Right lobe of liver (tissue), 6 donors: ENCODE measurements around the gene SGPP2. TPM values are rescaled to one million over a fixed set of nuclear protein-coding genes. Genes with fewer than 3 reads are reported as not detected.
"Not testable (repeated sequence)": the region's sequence is repeated elsewhere in the genome, so short reads cannot be mapped to it uniquely, and the experiment has no call there.

Source experiments
- ATAC-seq, 4 donors: fragments of 200-7000 bp; cut with Tn5 transposase; one replicate each; pipeline ENCODE4 v1.9.1; 2020; ENCODE audit warnings: mild to moderate bottlenecking in 4 of 4, moderate library complexity in 4 of 4
- DNase-seq, 3 donors: peaks; one replicate each; pipeline ENCODE4 v3.0.0-alpha.2; 2020
- H3K27ac ChIP-seq, 3 donors: fragments of 200-600 bp; one replicate each; pipeline ENCODE4 v1.8.0; 2022
- H3K27me3 ChIP-seq, 2 donors: fragments of 200-600 bp; one replicate each; pipeline ENCODE4 v1.8.0; 2022
- H3K36me3 ChIP-seq, 4 donors: fragments of 200-600 bp; sonication (generic) in 1 of 4; one replicate each; pipeline versions ENCODE4 v1.5.1 to v1.8.0; 2017 to 2022; ENCODE audit warnings: control low read depth in 1 of 4
- H3K4me1 ChIP-seq, 4 donors: fragments of 200-600 bp; sonication (generic) in 1 of 4; one replicate each; pipeline versions ENCODE4 v1.5.1 to v1.8.0; 2017 to 2022; ENCODE audit warnings: control low read depth in 1 of 4
- H3K4me3 ChIP-seq, 3 donors: fragments of 200-600 bp; one replicate each; pipeline ENCODE4 v1.8.0; 2022
- H3K9me3 ChIP-seq, 4 donors: fragments of 200-600 bp; sonication (generic) in 1 of 4; one replicate each; pipeline versions ENCODE4 v1.5.1 to v1.8.0; 2017 to 2022; ENCODE audit warnings: control low read depth in 1 of 4
- CTCF ChIP-seq, 4 donors: fragments of 200-600 bp in 3 of 4; fragments of 450-650 bp in 1 of 4; IDR thresholded peaks; one replicate each; pipeline versions ENCODE4 v1.5.1 to v1.8.0; 2016 to 2022; ENCODE audit warnings: antibody characterized with exemption in 4 of 4, mild to moderate bottlenecking in 2 of 4
- POLR2A ChIP-seq: fragments of 450-650 bp; IDR thresholded peaks from one replicate; pipeline ENCODE4 v1.6.1; 2017; ENCODE audit warnings: antibody characterized with exemption, mild to moderate bottlenecking
- WGBS: methylation state at CpG from one replicate; pipeline ENCODE4 v1.1.6; 2018; ENCODE audit warnings: low coverage, low lambda C conversion rate; ENCODE audit not compliant: insufficient coverage; ENCODE audit errors: missing lambda C conversion rate; 5-methylcytosine and 5-hydroxymethylcytosine counted together
- intact Hi-C, 2 donors: fragments of 100-400 bp; cut with DNase I; formaldehyde crosslinking; loops; one replicate each; pipeline versions ENCODE4 v1.11.2 to v1.14.1; 2022
- total RNA-seq, 6 experiments: library from RNA; depleted of rRNA in 2 of 6; stranded (reverse); fragments of >200 nt in 2 of 6; fragmentation: NEBNext Ultra II Directional in 3 of 6; extraction: Animal tissue kit (Norgen Biotek cat#: 25700) in 3 of 6; gene quantifications; one replicate each; pipeline versions ENCODE4 v1.1.0 to v1.2.4, GENCODE V29; 2016 to 2023
- donor health status: DM: no; HTN: yes; CAD: no.
- donor health status: DM: no; HTN: no; CAD: no.
- donor health status: DM: no; HTN: no; CAD: no.
- donor health status: DM: no; HTN: yes; CAD: no.
- donor health status: DM: no; HTN: yes; CAD: no.

The SGPP2 gene
- total RNA-seq, 6 experiments from 2014 or later: 0.14 to 0.25 (median 0.18) TPM

GRCh38 chr2:222577341-222577740 is 153.0 kb downstream of the SGPP2 start:
- Histone ChIP-seq H3K27me3 (no peaks in the 10 kb centered on the region), H3K36me3 (no peaks in the 10 kb centered on the region), H3K9me3 (no peaks in the 10 kb centered on the region), H3K4me1 (peaks cover 0 to 16% (median 7%) of the 10 kb centered on the region in 4 donors), H3K4me3 (no peak overlapping the region), H3K27ac (no peak overlapping the region)
- ATAC-seq: no peak
- 71% methylated on average over 3 of the region's 3 CpGs for WGBS
- TF ChIP-seq POLR2A (no peak), CTCF (IDR thresholded peaks at IDR 0.05) (no peak)
- intact Hi-C loops: no loop called here
- DNase-seq: no peak

GRCh38 chr2:222582928-222583327 is 158.6 kb downstream of the SGPP2 start:
- no peak for TF ChIP-seq POLR2A
- peak in 2 of 4 donors; percentile 7 to 10 for TF ChIP-seq CTCF (IDR thresholded peaks at IDR 0.05)
- H3K27ac ChIP-seq: no peak overlapping the region
- no peaks in the 10 kb centered on the region for H3K36me3 ChIP-seq
- DNase-seq (no peak), ATAC-seq (no peak)
- H3K9me3 ChIP-seq: no peaks in the 10 kb centered on the region
- intact Hi-C loops: no loop called here
- no peak overlapping the region for H3K4me3 ChIP-seq
- no peaks in the 10 kb centered on the region for H3K27me3 ChIP-seq
- no peaks in the 10 kb centered on the region for H3K4me1 ChIP-seq

DNA sequence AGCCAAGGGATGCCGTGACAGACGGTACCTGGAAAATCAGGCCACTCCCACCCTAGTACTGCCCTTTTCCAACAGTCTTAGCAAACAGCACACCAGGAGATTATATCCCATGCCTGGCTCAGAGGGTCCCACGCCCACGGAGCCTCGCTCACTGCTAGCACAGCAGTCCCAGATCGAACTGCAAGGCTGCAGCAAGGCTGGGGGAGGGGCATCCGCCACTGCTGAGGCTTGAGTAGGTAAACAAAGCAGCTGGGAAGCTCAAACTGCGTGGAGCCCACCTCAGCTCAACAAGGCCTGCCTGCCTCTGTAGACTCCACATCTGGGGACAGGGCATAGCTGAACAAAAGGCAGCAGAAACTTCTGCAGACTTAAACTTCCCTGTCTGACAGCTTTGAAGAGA is 160.2 kb downstream of the SGPP2 start:
- no CpG with 5 or more reads among the region's 8 CpGs for WGBS
- H3K27ac ChIP-seq, intact Hi-C loops, H3K36me3 ChIP-seq, H3K4me3 ChIP-seq, ATAC-seq, H3K4me1 ChIP-seq, H3K9me3 ChIP-seq, H3K27me3 ChIP-seq, DNase-seq: not testable (repeated sequence)

- Histone ChIP-seq H3K27ac (no peak overlapping the region), H3K4me1 (peaks cover 0 to 8% (median 3%) of the 10 kb centered on the region in 4 donors), H3K9me3 (no peaks in the 10 kb centered on the region), H3K36me3 (no peaks in the 10 kb centered on the region), H3K27me3 (no peaks in the 10 kb centered on the region), H3K4me3 (no peak overlapping the region)
- DNase-seq (no peak), ATAC-seq (no peak)
- intact Hi-C loops: no loop called here
- 90% methylated on average over 1 of the region's 1 CpG for WGBS
- no peak for TF ChIP-seq POLR2A
- TF ChIP-seq CTCF (IDR thresholded peaks at IDR 0.05): no peak
Measured at GRCh38 chr2:222591661-222592060, 167.3 kb downstream of the SGPP2 start.

DNA sequence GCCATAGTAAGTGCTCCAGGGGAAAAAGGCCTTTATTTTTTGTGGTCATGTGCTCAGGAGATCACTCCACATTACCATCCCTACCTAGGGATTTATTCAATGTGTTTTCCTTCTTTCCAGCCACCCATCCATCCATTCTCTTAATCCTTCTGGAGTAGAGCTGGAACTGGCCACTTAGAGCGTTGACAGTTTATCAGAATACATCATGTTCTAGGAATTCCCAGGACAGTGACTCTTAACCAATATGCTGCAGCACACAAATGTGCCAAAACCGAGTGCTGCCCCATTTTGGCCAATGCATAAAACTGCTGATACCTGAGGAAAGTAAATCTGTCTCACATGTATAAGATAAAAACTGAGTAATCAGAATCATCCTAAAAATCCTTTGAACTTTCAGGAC is 167.8 kb downstream of the SGPP2 start:
- no peak for DNase-seq
- TF ChIP-seq CTCF (IDR thresholded peaks at IDR 0.05) (no peak), POLR2A (no peak)
- Histone ChIP-seq H3K4me3 (no peak overlapping the region), H3K36me3 (peaks cover 0 to 3% (median 0%) of the 10 kb centered on the region in 4 donors), H3K9me3 (no peaks in the 10 kb centered on the region), H3K27me3 (no peaks in the 10 kb centered on the region), H3K4me1 (peaks cover 0 to 8% (median 3%) of the 10 kb centered on the region in 4 donors), H3K27ac (no peak overlapping the region)
- intact Hi-C loops: no loop called here
- 86% methylated on average over 2 of the region's 2 CpGs for WGBS
- no peak for ATAC-seq
